ENCODE data around the gene CACNA1D. TPM values are rescaled to one million over a fixed set of nuclear protein-coding genes. Genes with fewer than 3 reads are reported as not detected.

The CACNA1D gene
- total RNA-seq, 1 donor from 2014 or later: 47.2 TPM

- no peaks in the 10 kb centered on the region for H3K9me3 ChIP-seq
- ATAC-seq: no peak
- no peaks in the 10 kb centered on the region for H3K36me3 ChIP-seq
- no peaks in the 10 kb centered on the region for H3K27me3 ChIP-seq
- H3K4me3 ChIP-seq: no peak overlapping the region
- intact Hi-C loops (cut with DNase I): no loop called here
- H3K4me1 ChIP-seq: peaks cover 4% of the 10 kb centered on the region
- DNase-seq: no peak
- no peak overlapping the region for H3K27ac ChIP-seq
- TF ChIP-seq CTCF (IDR thresholded peaks at IDR 0.05): no peak
Measured at GRCh38 chr3:53581671-53582070, 87.3 kb downstream of the CACNA1D start.

- no peak for TF ChIP-seq CTCF (IDR thresholded peaks at IDR 0.05)
- ATAC-seq: no peak
- Histone ChIP-seq H3K4me1 (no peaks in the 10 kb centered on the region), H3K36me3 (no peaks in the 10 kb centered on the region), H3K4me3 (no peak overlapping the region), H3K27ac (no peak overlapping the region), H3K9me3 (no peaks in the 10 kb centered on the region), H3K27me3 (no peaks in the 10 kb centered on the region)
- no peak for DNase-seq
- intact Hi-C loops (cut with DNase I): no loop called here
Measured at GRCh38 chr3:53583161-53583690, 88.8 kb downstream of the CACNA1D start.

GRCh38 chr3:53585049-53585448 is 90.6 kb downstream of the CACNA1D start:
- Histone ChIP-seq H3K9me3 (no peaks in the 10 kb centered on the region), H3K27me3 (no peaks in the 10 kb centered on the region)
- ATAC-seq: no peak

GRCh38 chr3:53585627-53586026 is 91.2 kb downstream of the CACNA1D start:
- TF ChIP-seq CTCF (IDR thresholded peaks at IDR 0.05): no peak
- Histone ChIP-seq H3K27me3 (no peaks in the 10 kb centered on the region), H3K9me3 (no peaks in the 10 kb centered on the region), H3K36me3 (no peaks in the 10 kb centered on the region), H3K4me1 (no peaks in the 10 kb centered on the region), H3K27ac (no peak overlapping the region), H3K4me3 (no peak overlapping the region)
- ATAC-seq (no peak), DNase-seq (no peak)
- intact Hi-C loops (cut with DNase I): no loop called here

More at GRCh38 chr3:53585049-53585448, 90.6 kb downstream of the CACNA1D start:
- no peaks in the 10 kb centered on the region for H3K36me3 ChIP-seq
- H3K27ac ChIP-seq: no peak overlapping the region
- no peak overlapping the region for H3K4me3 ChIP-seq
- no peaks in the 10 kb centered on the region for H3K4me1 ChIP-seq
- intact Hi-C loops (cut with DNase I): no loop called here
- DNase-seq: no peak
- no peak for TF ChIP-seq CTCF (IDR thresholded peaks at IDR 0.05)

GRCh38 chr3:53588122-53588521 is 93.7 kb downstream of the CACNA1D start:
- H3K4me3 ChIP-seq: no peak overlapping the region
- no peaks in the 10 kb centered on the region for H3K27me3 ChIP-seq
- ATAC-seq (no peak), DNase-seq (no peak)
- intact Hi-C loops (cut with DNase I): no loop called here
- no peaks in the 10 kb centered on the region for H3K36me3 ChIP-seq
- H3K4me1 ChIP-seq: no peaks in the 10 kb centered on the region
- H3K27ac ChIP-seq: no peak overlapping the region
- TF ChIP-seq CTCF (IDR thresholded peaks at IDR 0.05): no peak
- no peaks in the 10 kb centered on the region for H3K9me3 ChIP-seq

- intact Hi-C loops (cut with DNase I): no loop called here
- Histone ChIP-seq H3K4me1 (peaks cover 5% of the 10 kb centered on the region), H3K9me3 (no peaks in the 10 kb centered on the region), H3K27me3 (no peaks in the 10 kb centered on the region), H3K36me3 (no peaks in the 10 kb centered on the region), H3K27ac (no peak overlapping the region), H3K4me3 (no peak overlapping the region)
- no peak for TF ChIP-seq CTCF (IDR thresholded peaks at IDR 0.05)
- no peak for DNase-seq
- ATAC-seq: no peak
Measured at GRCh38 chr3:53589201-53589600, 94.8 kb downstream of the CACNA1D start.

Measured in upper lobe of right lung (tissue), 1 donor.